HG03521 (cell line): ENCODE data around the gene PCYT2.

ENCODE experiments used
- ATAC-seq: cut with Tn5 transposase; IDR thresholded peaks from one replicate; pipeline ENCODE4 v1.9.1; 2021; ENCODE audit warnings: mild to moderate bottlenecking, moderate library complexity; ENCODE audit not compliant: unreplicated experiment

PCYT2 gene

DNA sequence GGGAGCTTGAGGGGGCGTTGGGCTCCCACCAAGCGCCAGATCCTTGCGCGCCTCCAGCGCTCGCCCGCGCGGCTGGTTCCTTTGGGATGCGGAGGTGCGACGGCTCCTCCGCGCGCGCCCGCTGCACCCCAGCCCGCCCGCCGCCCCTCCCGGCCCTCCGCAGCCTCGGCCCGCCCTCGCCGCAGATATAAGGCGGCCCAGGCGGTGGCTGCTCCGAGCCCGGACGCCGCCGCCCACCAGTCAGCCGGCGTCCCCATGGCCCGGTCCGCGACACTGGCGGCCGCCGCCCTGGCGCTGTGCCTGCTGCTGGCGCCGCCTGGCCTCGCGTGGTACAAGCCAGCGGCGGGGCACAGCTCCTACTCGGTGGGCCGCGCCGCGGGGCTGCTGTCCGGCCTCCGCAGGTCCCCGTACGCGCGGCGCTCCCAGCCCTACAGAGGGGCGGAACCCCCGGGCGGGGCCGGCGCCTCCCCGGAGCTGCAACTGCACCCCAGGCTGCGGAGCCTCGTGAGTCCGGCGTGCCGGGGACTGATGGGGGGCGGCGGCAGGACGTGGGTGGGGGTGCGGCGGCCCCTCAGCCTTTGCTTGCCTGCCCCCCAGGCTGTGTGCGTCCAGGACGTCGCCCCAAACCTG, 9.1 kb downstream of the PCYT2 start, which contains the start of gene NPB:
Gene NPB (plus strand): TSS at position 216 of the 630 bp plus-strand sequence. CDS start 40 bp downstream, at position 256.
- no peak for ATAC-seq

- ATAC-seq: no peak
Observed at GRCh38 chr17:81901167-81902022, 9.8 kb downstream of the PCYT2 start.

DNA sequence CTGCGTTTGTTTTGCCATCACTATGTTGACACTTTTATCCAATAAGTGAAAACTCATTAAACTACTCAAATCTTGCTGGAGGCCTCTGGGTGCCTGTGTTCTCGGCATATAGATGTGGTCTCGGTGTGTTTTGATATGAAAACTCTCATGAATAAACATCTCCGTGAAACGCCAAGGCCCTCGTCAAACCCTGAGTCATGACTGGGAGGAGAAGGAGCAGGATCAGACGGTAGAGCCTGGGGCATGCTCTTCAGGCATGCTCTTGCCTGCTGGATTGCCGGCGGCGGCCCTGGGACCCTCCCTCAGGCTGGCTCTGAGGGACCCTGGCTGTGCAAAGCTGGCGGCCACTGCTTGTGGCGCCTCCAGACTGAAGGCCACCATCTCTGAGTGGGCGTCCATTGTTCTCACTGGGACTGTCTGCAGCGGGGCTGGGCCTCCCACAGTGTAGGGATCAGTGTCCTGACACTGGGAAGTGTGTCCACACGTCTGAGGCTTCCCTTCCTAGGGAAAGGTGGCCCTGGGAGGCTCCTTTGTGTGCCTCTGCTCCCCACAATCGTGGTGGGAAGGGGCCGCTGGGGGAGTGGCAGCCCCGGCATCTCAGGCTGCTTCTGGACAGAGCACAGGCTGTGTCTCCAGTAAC, 10.9 kb downstream of the PCYT2 start:
- ATAC-seq: no peak

GRCh38 chr17:81899514-81900166, 11.6 kb downstream of the PCYT2 start:
- no peak for ATAC-seq

DNA sequence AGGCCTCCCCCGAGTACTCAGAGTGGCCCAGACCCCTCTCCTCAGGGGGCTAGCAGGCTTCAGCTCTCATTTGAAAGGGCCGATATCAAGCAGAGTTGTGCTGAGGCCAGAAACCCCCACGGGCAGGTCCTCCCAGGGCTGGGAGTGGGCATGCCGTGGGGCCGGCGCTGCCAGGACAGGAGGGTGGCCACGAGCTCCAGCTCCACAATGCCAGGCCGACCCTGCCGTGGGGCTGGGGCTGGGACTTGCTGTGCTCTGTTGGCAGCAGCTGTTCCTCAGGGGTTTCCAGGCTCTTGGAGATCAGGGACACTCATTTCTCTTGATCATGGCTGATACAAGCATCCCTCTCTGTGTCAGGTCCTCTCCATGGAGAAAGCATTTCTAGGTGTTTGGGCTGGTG, 12.3 kb downstream of the PCYT2 start:
- ATAC-seq: no peak

DNA sequence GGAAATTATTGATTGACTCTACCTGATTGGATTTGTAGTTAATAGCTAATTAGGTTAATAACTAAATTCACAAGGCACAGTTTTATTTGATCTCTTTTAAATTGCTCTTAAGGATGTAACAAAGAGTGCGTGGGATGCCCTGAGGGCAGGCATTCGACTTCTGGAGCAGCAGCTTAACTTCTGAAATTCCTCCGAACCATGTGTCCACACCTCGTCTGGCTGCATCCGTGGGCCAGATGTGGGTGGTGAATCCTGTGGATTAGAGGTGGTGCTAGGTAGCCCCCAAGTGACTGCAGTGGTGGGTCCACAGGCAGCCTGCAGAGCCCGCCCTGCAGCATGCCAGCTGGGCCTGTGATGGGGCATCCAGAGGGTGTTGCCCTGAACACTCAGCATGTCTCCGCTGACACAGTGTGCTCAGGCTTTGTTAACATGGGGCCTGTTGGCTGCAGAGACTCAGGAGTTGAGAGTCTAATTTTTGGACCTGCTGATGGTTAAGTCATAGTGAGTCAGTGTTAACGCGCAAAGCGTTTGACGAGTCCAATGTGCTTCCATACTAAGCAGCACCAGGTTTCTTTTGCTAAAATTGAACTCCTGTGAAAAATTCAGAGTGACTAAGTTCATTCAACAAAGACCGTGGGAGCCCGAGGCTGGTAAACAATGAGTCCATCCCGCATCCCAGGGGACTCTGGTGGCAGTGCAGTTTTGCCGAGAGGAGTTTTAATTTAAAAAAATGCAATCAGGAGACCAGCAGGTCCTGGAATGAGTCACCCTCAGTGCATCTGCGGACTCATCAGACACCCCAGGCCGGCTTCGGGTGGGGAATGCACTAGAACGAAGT, 13.0 kb downstream of the PCYT2 start:
- no peak for ATAC-seq

DNA sequence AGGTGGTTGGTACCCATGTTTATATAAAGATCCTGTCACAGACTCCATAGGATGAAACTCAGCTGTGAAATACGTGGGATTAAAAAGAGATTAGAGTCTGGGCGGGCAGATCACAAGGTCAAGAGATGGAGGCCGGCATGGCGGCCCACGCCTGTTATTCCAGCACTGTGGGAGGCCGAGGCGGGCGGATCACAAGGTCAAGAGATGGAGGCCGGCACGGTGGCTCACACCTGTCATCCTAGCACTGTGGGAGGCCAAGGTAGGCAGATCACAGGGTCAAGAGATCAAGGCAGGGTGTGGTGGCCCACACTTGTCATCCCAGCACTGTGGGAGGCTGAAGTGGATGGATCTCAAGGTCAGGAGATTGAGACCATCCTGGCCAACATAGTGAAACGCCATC, 15.8 kb downstream of the PCYT2 start:
- no peak for ATAC-seq

DNA sequence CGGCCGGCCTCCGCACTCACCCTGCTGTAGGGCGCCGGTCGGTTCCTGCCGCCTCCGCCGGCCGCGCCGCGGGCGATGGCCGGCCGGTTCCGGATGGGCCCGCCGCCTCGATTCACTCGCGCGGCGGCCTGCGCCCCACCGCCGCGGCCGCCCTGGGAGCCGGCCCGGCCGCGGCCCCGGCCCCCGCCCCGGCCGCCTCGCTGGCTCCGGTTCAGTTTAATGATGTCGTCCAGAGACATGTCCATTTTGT, 20.0 kb downstream of the PCYT2 start:
- ATAC-seq: peak; percentile 30

DNA sequence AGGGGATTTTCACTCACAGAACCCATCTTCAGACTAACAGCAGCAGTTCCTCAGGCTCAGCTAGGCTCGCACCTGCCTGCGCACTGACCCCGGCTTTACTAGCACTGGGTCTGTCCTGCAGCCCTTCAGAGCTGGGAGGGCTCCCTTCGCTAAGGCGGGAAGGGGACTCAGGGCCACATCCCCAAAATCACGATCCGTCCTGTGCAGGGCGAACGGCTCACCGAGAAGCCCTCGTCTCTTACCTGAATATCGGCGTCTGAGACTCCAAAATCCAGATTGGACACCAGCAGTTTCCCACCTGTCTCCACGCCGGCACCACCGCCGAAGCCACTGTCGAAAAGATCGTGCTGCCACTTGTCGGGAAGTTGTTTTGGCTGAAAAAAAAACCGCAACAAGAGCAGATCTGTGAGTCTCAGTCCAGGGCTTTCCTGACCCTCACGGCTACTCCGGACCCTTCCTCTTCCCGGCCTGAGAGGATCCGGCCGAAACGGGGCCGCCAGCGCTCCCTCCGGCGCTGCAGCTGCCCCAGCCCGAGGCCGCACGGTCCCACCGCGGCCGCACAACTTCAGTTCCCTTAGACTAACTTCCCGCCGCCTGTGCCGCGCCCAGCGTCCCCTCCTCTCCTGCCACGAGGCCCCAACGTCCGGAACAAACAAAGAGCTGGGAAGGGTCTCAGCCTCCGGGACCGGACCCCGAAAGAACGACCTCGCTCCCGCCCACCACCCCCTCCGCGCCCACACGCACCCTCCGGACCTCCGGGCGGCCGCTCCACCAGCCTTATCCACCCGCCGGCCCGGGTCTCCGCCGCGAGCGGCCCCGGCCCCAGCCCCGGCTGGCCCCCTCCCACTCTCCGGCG, 20.5 kb downstream of the PCYT2 start:
- no peak for ATAC-seq

GRCh38 chr17:81889602-81890001, 21.6 kb downstream of the PCYT2 start:
- no peak for ATAC-seq

DNA sequence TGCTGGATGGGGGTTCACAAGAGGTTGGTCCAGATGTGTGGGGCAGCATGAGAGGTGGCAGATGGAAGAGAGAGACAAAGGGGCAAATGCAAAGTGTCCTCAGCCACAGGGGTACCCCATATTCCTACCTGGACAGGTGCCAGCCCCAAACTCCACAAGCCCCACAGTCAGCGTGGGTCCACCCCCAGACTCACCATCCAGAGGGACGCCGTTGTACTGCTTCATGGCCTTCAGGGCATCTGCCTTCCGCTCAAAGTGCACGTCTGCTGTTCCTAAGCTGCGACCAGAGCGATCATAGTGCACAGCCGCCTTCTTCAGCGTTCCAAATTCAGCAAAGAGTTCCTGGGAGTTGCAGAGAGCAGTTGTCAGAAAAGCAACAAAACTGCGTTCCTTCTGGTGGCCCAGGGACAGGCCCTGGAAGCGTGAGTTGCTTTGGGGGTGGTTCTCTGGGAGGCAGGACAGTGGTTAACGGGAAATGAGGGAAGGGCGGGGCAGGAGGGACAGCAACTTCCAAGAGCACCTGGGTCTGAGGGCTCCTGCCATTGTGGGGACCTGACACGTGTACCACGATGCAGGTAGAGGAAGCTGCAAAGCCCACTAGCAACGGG, 22.1 kb downstream of the PCYT2 start:
- ATAC-seq: no peak

GRCh38 chr17:81888105-81888987, 22.9 kb downstream of the PCYT2 start:
- no peak for ATAC-seq

GRCh38 chr17:81885869-81886548, 25.2 kb downstream of the PCYT2 start:
- ATAC-seq: no peak

- no peak for ATAC-seq
Observed at GRCh38 chr17:81885454-81885853, 25.7 kb downstream of the PCYT2 start.

DNA sequence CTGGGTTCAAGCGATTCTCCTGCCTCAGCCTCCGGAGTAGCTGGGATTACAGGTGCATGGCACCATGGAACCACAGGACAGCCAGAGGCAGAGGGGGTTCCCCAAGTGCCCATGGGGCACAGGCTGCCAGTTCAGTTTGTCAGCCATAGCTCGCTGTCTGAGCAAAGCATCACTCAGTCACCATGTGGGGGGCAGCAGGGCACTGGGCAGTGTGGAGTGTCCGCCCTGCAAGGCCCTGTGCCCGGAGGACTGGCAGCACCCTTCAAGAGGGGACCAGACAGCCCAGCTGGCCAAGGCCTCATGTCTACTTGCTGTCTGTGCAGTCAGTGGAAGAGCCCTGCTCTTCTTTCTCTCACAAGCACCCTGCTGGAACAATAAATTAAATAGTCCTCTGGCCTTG, 26.2 kb downstream of the PCYT2 start:
- ATAC-seq: no peak

GRCh38 chr17:81884520-81884919, 26.7 kb downstream of the PCYT2 start:
- no peak for ATAC-seq

DNA sequence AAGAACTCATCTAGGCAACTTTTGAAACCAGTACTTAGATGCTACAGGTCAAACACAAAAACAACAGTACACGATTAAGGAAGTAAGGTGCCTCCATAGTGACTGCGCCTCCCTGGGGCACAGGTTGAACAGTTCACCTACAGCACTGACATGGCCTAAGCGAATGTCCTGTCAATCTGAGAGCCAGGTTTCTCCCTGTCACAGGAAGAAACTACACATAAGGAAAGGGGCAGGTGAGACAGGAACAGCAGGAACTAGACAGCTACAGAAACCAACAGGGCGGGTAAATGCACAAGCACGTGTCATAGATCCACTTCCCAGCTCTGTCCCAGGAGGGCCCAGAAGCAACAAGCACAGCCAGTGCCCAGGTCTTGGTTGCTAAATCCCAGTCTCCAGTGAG, 32.1 kb downstream of the PCYT2 start:
- no peak for ATAC-seq

GRCh38 chr17:81878294-81878693, 32.9 kb downstream of the PCYT2 start:
- no peak for ATAC-seq
